ENCODE data around the gene TUBGCP3.

GRCh38 chr13:112446347-112446861 lies 141.5 kb downstream of the TUBGCP3 start:
- no peak for TF ChIP-seq CTCF (IDR thresholded peaks at IDR 0.05)
- no peak for TF ChIP-seq POLR2A (IDR thresholded peaks at IDR 0.05)
